ENCODE measurements around the gene TCP11L1.

DNA sequence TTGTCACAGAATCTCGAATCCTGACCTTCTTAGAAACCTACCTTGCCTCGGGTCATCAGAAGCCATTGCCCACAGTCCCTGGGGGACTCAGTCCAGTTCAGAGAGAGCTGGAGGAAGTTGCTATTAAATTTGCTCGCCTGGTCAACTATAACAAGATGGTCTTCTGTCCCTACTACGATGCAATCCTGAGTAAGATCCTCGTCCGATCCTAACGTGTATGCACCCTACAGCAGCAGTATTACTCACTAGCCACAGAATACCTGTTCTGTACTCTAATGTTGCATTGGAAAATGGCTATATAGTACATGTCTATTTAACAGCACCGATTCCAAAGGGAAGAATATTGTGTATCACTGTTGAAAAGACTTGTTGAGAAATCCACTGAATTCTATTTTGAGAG, 33.1 kb downstream of the TCP11L1 start:
- TF ChIP-seq, protein P1, sequence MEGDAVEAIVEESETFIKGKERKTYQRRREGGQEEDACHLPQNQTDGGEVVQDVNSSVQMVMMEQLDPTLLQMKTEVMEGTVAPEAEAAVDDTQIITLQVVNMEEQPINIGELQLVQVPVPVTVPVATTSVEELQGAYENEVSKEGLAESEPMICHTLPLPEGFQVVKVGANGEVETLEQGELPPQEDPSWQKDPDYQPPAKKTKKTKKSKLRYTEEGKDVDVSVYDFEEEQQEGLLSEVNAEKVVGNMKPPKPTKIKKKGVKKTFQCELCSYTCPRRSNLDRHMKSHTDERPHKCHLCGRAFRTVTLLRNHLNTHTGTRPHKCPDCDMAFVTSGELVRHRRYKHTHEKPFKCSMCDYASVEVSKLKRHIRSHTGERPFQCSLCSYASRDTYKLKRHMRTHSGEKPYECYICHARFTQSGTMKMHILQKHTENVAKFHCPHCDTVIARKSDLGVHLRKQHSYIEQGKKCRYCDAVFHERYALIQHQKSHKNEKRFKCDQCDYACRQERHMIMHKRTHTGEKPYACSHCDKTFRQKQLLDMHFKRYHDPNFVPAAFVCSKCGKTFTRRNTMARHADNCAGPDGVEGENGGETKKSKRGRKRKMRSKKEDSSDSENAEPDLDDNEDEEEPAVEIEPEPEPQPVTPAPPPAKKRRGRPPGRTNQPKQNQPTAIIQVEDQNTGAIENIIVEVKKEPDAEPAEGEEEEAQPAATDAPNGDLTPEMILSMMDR (conservative IDR thresholded peaks at IDR 0.05; ENCODE audit: low read length), result no peak
- no peak for TF ChIP-seq EZH2phosphoT487 (IDR thresholded peaks at IDR 0.05; ENCODE audit: borderline replicate concordance, low read depth, low read length)
